Fibroblast of the aortic adventitia (primary cell): ENCODE measurements around the gene BLACAT1. TPM values are rescaled to one million over a fixed set of nuclear protein-coding genes. Genes with fewer than 3 reads are reported as not detected.
A peak's percentile ranks its signal among the peaks of the same experiment; 100 is the strongest.

Experiments
- DNase-seq: peaks from one replicate; pipeline ENCODE4 v3.0.0-alpha.2; 2010; ENCODE audit warnings: low read depth
- H3K4me3 ChIP-seq: 2 replicates; pipeline ENCODE4 v1.5.1; 2011; ENCODE audit warnings: low read depth, mild to moderate bottlenecking, control low read depth, low read length, moderate library complexity
- total RNA-seq: library from RNA; depleted of rRNA; stranded (reverse); fragments of >200 nt; gene quantifications from 2 replicates; pipeline ENCODE4 v1.2.3, GENCODE V29; 2012; ENCODE audit warnings: low replicate concordance
- TF ChIP-seq, protein P1 (sequence below): IDR thresholded peaks from 2 replicates; pipeline ENCODE4 v1.5.1; 2011; ENCODE audit warnings: mild to moderate bottlenecking, low read length, control low read depth, inconsistent platforms; ENCODE audit not compliant: insufficient read depth

The BLACAT1 gene
- total RNA-seq, 1 donor = 0.09 TPM

DNA sequence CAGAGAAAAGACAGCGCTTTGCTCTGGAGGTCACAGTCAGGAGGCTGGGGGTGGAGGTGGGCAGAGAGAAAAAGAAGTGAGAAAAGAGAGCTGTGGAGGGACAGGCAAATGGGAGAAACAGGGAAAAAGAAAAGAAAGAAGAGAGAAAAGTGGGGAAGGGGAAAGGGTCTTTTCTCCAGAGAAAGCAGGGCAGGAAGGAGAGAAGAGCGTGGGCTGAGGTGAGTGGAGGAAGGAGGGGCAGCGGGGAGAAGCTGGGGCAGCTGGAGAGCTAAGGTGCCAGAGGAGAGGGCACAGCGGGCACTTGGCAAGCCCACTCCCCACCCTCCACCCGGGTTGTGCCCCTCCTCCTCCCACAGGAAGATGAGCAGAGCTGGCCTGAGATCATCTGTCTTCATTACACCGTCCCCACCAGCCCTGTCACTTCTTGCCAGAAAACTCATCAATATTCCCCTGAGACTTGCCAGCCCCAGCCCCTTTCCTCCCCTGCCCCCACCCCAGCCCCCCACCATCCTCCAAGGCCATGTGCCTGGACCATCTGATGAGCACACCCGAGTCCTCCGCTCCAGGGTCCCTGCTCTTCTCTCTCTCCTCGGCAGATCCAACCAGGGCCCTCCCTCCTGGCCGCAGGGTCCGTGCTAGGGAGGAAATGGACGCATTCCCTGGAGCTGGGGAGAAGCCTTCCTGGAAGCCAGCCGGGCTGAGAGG is 17.0 kb upstream of the BLACAT1 start:
- no peak overlapping the region for H3K4me3 ChIP-seq
- TF ChIP-seq, protein P1, sequence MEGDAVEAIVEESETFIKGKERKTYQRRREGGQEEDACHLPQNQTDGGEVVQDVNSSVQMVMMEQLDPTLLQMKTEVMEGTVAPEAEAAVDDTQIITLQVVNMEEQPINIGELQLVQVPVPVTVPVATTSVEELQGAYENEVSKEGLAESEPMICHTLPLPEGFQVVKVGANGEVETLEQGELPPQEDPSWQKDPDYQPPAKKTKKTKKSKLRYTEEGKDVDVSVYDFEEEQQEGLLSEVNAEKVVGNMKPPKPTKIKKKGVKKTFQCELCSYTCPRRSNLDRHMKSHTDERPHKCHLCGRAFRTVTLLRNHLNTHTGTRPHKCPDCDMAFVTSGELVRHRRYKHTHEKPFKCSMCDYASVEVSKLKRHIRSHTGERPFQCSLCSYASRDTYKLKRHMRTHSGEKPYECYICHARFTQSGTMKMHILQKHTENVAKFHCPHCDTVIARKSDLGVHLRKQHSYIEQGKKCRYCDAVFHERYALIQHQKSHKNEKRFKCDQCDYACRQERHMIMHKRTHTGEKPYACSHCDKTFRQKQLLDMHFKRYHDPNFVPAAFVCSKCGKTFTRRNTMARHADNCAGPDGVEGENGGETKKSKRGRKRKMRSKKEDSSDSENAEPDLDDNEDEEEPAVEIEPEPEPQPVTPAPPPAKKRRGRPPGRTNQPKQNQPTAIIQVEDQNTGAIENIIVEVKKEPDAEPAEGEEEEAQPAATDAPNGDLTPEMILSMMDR = no peak
- no peak for DNase-seq

DNA sequence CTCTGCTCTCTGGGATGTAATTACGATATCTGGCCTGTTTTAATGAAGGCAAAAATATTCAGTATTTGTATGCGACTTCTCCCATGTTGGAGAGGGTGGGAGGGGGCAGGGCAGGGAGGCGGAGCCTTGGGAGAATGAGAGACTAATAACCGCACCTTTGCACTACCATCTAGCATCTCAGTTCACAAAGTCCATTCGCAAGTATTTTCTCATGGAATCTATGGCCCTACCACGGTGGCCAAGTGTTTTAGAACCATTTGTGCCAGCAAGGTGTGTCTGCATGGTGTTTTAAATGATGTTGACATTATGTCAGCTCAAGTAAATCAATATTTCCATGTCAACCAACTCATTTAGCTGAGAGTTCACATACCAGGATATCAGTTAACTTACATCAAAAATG is 14.3 kb upstream of the BLACAT1 start:
- TF ChIP-seq, protein P1 = no peak
- no peak for DNase-seq
- no peak overlapping the region for H3K4me3 ChIP-seq

DNA sequence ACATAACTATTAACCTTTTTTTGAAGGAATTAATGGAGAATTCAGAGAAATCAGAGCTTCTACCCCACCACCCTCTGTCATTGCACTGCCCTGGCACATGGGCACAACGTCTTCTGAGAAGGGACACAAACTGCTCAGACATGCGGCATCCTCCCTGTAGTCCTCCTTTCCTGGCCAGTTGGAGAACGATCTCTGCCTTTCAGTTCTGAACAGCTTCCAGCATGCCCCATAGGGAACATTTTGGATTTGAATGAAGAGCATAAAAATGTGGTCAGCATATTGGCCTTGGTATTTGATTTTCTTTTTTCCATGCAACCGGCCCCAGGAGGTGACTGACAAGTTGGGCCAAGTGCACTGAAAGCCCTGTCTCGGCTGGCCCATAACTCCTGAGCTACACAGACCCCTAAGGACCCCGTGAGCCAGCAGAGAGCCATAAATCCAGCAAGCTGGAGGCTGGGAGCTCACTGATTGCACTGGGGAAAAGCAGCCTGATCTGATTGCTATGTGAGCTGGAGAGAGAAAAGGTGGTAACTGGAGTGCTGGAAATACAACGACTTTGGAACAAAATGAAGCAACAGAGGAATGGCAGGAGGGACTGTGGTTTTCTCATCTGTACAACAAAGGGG is 10.9 kb upstream of the BLACAT1 start:
- TF ChIP-seq, protein P1 = no peak
- H3K4me3 ChIP-seq = no peak overlapping the region
- DNase-seq = no peak

DNA sequence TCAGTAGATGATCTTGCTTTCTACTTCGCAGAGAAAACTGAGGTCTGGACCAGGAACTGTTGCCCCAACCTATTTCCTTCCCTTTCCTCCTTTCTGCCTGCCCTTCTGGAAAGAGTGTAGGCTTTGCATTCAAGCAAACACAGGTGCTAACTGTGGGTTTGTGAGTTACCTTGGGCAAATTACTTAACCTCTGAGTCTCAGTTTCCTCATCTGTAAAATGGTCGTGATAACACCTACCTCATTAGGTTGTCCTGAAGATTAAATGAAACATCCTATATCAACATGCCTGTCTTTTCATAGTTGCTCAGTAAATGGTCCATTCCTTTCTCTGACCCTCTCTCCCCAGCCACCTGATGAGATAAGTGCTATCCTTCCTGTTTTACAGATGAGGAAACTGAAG is 9.5 kb upstream of the BLACAT1 start:
- H3K4me3 ChIP-seq = no peak overlapping the region
- DNase-seq = no peak
- TF ChIP-seq, protein P1 = no peak

DNA sequence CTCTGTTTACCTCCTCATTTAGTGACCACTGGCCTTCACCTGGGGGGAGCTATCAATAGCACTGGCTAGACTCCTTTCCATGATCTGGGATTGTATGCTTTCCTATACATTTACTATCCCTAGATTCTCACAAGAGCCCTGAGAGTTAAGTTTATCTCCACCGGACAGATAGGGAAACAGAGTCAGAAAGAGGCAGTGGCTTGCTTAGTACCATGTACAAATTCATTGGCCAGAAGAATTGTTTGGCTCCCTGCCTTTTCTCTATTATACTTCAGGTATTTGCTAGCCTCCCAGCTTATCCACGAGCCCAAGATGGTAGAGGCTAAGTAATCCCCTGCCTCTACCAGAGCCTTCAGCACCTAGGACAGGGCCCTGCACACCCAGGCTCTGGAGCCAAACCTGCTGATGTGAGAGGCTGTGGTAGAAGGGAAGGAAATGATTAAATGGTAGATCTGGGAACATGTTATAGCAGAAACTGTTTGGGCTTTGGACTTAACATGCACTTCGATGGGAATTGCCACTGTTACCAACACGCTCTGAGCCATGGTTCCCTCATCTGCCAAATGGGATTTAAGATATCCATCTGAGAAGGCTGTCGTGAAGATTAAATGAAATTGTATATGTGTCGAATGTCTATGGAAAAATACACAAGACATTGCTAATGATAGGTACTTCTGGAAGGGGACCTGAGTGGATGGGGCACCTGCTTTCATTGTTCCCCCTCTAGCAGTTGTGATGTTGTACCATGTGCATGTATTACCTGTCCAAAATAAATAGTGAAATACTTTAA is 3.1 kb upstream of the BLACAT1 start:
- DNase-seq = peak; percentile 73

DNA sequence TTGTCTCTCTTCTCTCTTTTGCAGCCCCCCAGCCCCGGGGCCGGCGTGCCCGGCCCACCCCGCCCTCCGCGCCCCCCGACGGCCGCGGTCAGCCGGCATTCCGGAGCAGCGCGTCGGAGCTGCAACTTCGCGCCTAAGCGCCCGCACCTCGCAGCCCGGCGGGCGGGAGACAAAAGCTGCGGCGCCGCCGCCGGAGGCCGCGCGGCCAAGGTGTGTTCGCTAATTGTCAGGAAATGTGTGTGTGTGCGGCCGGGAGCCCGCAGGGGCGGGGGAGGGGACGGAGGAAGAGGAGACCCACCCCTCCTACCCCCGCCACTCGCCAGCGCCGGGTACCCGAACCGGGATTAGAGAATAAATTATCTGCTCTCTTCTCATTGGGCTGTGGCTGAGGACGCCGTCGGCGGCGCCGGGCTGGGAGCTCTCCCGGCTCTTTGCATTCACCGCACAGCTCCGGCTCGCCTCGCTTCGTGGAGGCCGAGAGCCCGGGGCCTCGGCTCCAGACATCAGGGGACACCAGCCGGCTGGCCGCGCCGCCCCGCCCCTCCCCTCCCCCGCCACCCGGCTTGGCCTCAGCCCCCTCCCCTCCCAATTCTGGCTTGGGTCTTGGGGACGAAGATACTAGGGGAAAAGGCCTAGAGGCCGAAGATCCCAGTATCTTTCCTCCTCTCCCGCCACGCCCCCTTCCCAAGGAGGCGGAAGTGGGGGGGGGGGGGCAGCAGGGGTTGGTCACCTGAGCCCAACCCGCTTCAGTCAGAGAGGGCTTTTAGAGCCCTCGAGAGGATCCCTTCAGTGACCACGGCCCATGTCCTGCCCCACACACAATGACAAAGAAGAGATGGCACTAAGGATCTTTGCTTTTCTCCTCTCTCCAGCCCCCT is 1.3 kb upstream of the BLACAT1 start:
- no peak overlapping the region for H3K4me3 ChIP-seq
- TF ChIP-seq, protein P1 = no peak
- no peak for DNase-seq

More for the DNA sequence above, 3.1 kb upstream of the BLACAT1 start:
- no peak overlapping the region for H3K4me3 ChIP-seq
- TF ChIP-seq, protein P1 = no peak
